Skeletal muscle tissue (tissue), 4 donors: ENCODE results near the gene SIK3. TPM values are rescaled to one million over a fixed set of nuclear protein-coding genes. Genes with fewer than 3 reads are reported as not detected.
"Not testable (repeated sequence)": the region's sequence is repeated elsewhere in the genome, so short reads cannot be mapped to it uniquely, and the experiment has no call there.

ENCODE experiments used
- H3K27ac ChIP-seq: one replicate; pipeline ENCODE4 v1.7.0; 2013; ENCODE audit warnings: mild to moderate bottlenecking, low read depth, low read length, inconsistent platforms
- H3K27me3 ChIP-seq, 3 donors: one replicate each; pipeline ENCODE4 v1.7.0; 2013; ENCODE audit warnings: low read length in 3 of 3; ENCODE audit not compliant: control insufficient read depth in 3 of 3, insufficient read depth in 3 of 3
- H3K36me3 ChIP-seq, 3 donors: one replicate each; pipeline ENCODE4 v1.7.0; 2013; ENCODE audit warnings: low read length in 3 of 3; ENCODE audit not compliant: control insufficient read depth in 3 of 3, insufficient read depth in 3 of 3
- H3K4me1 ChIP-seq, 3 donors: one replicate each; pipeline ENCODE4 v1.7.0; 2013; ENCODE audit warnings: low read length in 3 of 3, mild to moderate bottlenecking in 3 of 3; ENCODE audit not compliant: control insufficient read depth in 3 of 3, insufficient read depth in 3 of 3
- H3K4me3 ChIP-seq, 3 donors: one replicate each; pipeline ENCODE4 v1.7.0; 2013; ENCODE audit warnings: low read length in 3 of 3
- H3K9ac ChIP-seq, 3 donors: one replicate each; pipeline ENCODE4 v1.7.0; 2013; ENCODE audit warnings: low read length in 3 of 3, mild to moderate bottlenecking in 3 of 3, moderate library complexity in 2 of 3, low read depth in 1 of 3
- H3K9me3 ChIP-seq, 3 donors: one replicate each; pipeline ENCODE4 v1.7.0; 2013; ENCODE audit warnings: low read length in 3 of 3; ENCODE audit not compliant: control insufficient read depth in 3 of 3
- total RNA-seq: library from RNA; depleted of rRNA; stranded (reverse); fragments of >200 nt; gene quantifications from one replicate; pipeline ENCODE4 v1.2.3, GENCODE V29; 2014
- donor health status: Osteomylitis.

SIK3 gene
- total RNA-seq, 1 donor from 2014 or later, result 21.4 TPM

DNA sequence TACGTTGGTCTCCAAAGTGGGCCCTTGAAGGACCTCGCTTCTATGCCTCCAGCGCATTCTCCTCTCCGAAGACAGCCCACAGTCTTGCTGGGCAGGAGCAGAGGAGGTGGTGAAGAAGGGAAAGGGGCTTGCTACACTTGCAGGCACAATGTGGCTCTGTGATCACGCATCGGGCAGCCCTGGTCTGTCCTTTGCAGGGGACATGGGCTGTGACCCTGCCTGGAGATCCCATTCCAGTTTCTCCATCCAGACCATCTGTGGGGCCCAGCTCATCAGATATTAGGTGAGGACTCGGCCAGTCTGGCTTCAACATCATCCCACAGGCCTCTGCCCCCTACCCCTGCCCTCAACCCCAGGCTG is 261.6 kb downstream of the SIK3 start:
- Histone ChIP-seq H3K9me3 (no peaks in the 10 kb centered on the region), H3K27ac (no peak overlapping the region), H3K36me3 (no peaks in the 10 kb centered on the region), H3K4me1 (peaks cover 15 to 33% (median 21%) of the 10 kb centered on the region in 3 donors), H3K27me3 (peaks cover 0 to 2% (median 0%) of the 10 kb centered on the region in 3 donors), H3K9ac (peak overlapping the region in 1 of 3 donors; percentile 66), H3K4me3 (peak overlapping the region in 1 of 3 donors; percentile 65)

DNA sequence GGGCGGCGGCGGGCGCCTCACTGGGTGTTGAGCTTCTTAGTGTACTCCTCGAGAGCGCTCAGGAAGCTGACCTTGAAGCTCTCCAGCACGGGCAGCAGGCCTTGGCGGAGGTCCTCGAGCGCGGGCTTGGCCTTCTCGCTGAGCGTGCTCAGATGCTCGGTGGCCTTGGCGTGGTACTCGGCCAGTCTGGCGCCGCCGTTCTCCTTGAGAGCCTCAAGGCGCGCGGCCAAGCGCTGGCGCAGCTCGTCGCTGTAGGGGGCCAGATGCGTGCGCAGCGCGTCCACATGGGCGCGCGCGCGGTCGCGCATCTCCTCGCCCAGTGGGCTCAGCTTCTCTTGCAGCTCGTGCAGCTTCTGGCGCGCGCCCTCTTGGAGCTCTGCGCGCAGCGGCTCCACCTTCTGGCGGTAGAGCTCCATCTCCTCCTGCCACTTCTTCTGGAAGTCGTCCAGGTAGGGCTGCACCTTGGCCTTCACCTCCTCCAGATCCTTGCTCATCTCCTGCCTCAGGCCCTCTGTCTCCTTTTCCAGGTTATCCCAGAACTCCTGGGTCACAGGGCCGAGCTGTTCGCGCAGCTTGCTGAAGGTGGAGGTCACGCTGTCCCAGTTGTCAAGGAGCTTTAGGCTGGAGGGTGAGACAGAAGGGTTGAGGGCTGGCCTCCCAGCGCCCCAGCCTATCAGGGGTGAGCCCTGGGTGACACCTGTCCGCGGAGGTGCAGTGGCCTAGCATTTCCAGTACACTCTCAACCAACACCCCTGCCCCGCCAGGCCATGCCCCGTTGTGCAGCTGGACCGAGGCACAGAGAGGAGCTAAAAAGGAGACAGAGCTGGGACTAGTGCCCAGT is 262.2 kb downstream of the SIK3 start:
- Histone ChIP-seq H3K27ac (peak overlapping the region; percentile 48), H3K27me3 (peaks cover 0 to 2% (median 0%) of the 10 kb centered on the region in 3 donors), H3K4me3 (peak overlapping the region; percentile 40 to 70 (median 65)), H3K4me1 (peaks cover 15 to 33% (median 21%) of the 10 kb centered on the region in 3 donors), H3K9me3 (no peaks in the 10 kb centered on the region), H3K9ac (peak overlapping the region in 2 of 3 donors; percentile 50 to 66), H3K36me3 (no peaks in the 10 kb centered on the region)

DNA sequence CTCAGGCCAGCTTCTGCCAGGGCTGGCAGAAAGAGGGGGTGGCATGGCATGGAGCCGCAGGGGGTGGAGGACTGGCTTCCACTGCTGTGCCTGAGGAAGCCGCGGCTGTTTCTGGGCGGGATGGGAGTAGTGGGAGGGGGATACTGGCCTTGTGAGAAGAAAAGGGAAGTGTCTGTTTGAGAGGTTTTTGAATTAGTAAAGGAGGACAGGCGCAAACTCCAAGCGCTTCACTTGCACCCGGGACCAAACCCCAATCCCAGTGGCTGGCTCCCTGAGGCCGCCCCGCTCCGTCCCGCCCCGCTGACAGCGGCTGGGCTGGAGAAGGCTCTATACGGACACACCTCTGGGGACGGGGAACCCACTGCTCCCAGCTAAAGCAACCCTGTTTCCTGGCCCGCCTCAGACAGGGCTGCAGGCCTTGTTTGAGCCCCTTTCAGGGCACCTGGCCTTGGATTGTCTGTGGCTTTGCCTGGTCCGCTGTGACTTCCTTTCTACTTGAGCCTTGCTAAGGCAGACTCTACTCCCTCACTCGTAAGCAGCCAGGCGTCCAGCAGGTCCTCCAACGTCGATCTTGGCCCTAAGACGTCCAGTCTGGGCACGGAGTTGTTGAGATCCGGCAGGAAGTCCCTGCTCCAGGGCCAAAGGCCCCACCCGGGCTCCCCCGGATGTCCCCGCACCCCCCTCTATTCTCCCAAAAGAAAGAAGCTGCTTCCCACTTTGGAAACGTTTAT is 263.0 kb downstream of the SIK3 start:
- H3K27ac ChIP-seq, result peak overlapping the region; percentile 48
- H3K4me1 ChIP-seq, result peaks cover 15 to 27% (median 21%) of the 10 kb centered on the region in 3 donors
- H3K27me3 ChIP-seq, result peaks cover 0 to 2% (median 0%) of the 10 kb centered on the region in 3 donors
- H3K9ac ChIP-seq, result peak overlapping the region; percentile 33 to 66 (median 50)
- H3K4me3 ChIP-seq, result peak overlapping the region; percentile 56 to 70 (median 65)
- H3K9me3 ChIP-seq, result no peaks in the 10 kb centered on the region
- H3K36me3 ChIP-seq, result no peaks in the 10 kb centered on the region

DNA sequence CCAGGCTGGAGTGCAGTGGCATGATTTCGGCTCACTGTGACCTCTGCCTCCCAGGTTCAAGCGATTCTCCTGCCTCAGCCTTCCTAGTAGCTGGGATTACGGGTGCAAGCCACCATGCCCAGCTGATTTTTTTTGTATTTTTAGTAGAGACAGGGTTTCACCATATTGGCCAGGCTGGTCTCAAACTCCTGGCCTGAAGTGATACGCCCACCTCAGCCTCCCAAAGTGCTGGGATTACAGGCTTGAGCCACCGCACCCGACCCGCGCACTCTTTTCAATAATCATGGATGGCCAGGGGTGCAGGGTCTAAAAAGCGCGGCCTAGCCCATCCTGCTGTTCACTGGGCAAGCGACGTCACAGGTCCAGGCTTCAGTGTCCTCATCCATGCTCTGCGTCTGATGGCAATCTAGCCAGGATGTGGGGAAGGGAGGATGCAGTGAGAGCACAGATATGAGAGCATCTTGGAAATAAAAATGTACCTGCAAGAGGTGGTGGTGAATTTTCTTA is 263.6 kb downstream of the SIK3 start:
- peaks cover 15 to 27% (median 21%) of the 10 kb centered on the region in 3 donors for H3K4me1 ChIP-seq
- not testable (repeated sequence) for H3K9ac ChIP-seq, H3K27me3 ChIP-seq, H3K36me3 ChIP-seq, H3K27ac ChIP-seq, H3K9me3 ChIP-seq, H3K4me3 ChIP-seq

DNA sequence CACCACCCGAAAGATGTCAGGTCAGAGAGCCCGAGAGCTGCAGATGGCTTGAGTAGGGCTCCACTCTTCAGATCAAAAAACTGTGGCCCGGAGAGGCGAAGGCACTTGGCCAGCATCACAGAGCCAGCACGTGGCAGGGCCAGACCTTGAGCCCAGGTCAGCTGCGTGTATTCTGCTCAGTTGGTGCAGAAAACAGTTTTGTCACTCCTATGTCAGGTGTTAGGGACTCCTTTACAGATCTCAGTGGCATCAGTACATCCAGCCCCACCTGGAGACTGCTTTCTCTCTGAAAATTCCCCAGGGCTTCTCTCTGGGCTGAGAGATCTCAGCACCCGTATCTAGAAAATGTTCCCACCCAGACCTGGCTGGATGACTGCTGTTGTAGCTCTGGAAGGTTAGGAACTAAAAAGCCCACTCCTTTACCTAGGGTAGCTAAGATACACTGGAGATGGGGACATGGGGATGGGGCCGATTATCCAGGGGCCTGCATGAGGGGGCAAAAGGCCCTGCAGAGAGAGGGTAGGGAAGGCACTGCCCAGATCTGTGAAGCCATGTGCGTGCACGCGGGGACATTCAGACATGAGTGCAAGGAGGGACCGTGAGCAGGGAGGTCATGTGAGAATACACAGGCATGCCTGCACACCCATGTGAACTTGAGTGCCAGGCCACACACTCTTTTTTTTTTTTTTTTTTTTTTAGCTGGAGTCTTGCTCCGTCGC is 264.3 kb downstream of the SIK3 start:
- Histone ChIP-seq H3K4me3 (no peak overlapping the region), H3K27ac (no peak overlapping the region), H3K9ac (no peak overlapping the region), H3K36me3 (no peaks in the 10 kb centered on the region), H3K27me3 (peaks cover 0 to 2% (median 0%) of the 10 kb centered on the region in 3 donors), H3K9me3 (no peaks in the 10 kb centered on the region), H3K4me1 (peaks cover 15 to 22% (median 21%) of the 10 kb centered on the region in 3 donors)

DNA sequence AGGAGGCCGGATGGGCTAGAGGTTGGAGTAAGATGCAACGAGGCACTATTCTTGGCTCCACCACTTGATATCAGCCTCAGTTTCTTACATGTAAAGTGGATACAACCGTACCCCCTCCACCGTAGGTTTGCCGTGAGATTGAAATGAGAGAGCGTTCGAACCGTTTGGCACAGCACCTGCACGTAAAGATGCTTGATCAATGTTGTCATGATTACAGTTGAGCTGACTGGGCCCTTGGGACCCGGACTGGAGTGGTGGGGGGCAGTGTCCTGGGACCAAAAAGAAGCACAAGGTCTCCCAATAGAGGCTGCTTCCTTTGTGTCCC is 264.8 kb downstream of the SIK3 start:
- Histone ChIP-seq H3K4me3 (no peak overlapping the region), H3K27me3 (peaks cover 0 to 2% (median 0%) of the 10 kb centered on the region in 3 donors), H3K27ac (no peak overlapping the region), H3K36me3 (no peaks in the 10 kb centered on the region), H3K9ac (no peak overlapping the region), H3K4me1 (peaks cover 15 to 22% (median 21%) of the 10 kb centered on the region in 3 donors), H3K9me3 (no peaks in the 10 kb centered on the region)

DNA sequence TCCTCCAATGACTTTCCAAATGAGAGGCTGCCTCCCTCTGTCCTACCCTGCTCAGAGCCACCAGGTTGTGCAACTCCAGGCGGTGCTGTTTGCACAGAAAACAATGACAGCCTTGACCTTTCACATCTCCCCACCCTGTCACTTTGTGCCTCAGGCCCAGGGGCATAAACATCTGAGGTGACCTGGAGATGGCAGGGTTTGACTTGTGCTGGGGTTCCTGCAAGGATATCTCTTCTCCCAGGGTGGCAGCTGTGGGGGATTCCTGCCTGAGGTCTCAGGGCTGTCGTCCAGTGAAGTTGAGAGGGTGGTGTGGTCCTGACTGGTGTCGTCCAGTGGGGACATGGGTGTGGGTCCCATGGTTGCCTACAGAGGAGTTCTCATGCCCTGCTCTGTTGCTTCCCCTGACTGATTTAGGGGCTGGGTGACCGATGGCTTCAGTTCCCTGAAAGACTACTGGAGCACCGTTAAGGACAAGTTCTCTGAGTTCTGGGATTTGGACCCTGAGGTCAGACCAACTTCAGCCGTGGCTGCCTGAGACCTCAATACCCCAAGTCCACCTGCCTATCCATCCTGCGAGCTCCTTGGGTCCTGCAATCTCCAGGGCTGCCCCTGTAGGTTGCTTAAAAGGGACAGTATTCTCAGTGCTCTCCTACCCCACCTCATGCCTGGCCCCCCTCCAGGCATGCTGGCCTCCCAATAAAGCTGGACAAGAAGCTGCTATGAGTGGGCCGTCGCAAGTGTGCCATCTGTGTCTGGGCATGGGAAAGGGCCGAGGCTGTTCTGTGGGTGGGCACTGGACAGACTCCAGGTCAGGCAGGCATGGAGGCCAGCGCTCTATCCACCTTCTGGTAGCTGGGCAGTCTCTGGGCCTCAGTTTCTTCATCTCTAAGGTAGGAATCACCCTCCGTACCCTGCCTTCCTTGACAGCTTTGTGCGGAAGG is 265.6 kb downstream of the SIK3 start:
- no peaks in the 10 kb centered on the region for H3K9me3 ChIP-seq
- H3K27ac ChIP-seq, result no peak overlapping the region
- H3K27me3 ChIP-seq, result peaks cover 0 to 2% (median 0%) of the 10 kb centered on the region in 3 donors
- H3K36me3 ChIP-seq, result no peaks in the 10 kb centered on the region
- H3K4me1 ChIP-seq, result peaks cover 15 to 22% (median 21%) of the 10 kb centered on the region in 3 donors
- H3K9ac ChIP-seq, result no peak overlapping the region
- no peak overlapping the region for H3K4me3 ChIP-seq

DNA sequence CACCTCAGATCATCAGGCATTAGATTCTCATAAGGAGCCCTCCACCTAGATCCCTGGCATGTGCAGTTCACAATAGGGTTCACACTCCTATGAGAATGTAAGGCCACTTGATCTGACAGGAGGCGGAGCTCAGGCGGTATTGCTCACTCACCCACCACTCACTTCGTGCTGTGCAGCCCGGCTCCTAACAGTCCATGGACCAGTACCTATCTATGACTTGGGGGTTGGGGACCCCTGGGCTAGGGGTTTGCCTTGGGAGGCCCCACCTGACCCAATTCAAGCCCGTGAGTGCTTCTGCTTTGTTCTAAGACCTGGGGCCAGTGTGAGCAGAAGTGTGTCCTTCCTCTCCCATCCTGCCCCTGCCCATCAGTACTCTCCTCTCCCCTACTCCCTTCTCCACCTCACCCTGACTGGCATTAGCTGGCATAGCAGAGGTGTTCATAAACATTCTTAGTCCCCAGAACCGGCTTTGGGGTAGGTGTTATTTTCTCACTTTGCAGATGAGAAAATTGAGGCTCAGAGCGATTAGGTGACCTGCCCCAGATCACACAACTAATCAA is 266.4 kb downstream of the SIK3 start:
- no peak overlapping the region for H3K27ac ChIP-seq
- H3K4me3 ChIP-seq, result no peak overlapping the region
- no peak overlapping the region for H3K9ac ChIP-seq

More for the DNA sequence above, 266.4 kb downstream of the SIK3 start:
- peaks cover 15 to 22% (median 21%) of the 10 kb centered on the region in 3 donors for H3K4me1 ChIP-seq
- no peaks in the 10 kb centered on the region for H3K9me3 ChIP-seq
- no peaks in the 10 kb centered on the region for H3K36me3 ChIP-seq
- peaks cover 0 to 2% (median 0%) of the 10 kb centered on the region in 3 donors for H3K27me3 ChIP-seq
